HuH-7.5 (cell line): ENCODE results near the gene TMEM87B.
"Not testable (repeated sequence)": the region's sequence is repeated elsewhere in the genome, so short reads cannot be mapped to it uniquely, and the experiment has no call there.

ENCODE experiments used
- DNase-seq: peaks from one replicate; pipeline ENCODE4 v3.0.0; 2011; ENCODE audit warnings: low spot score

Gene TMEM87B

GRCh38 chr2:112033600-112033999 is 21.5 kb upstream of the TMEM87B start:
- DNase-seq, result no peak

- DNase-seq, result no peak
Measured at GRCh38 chr2:112034924-112035323, 20.1 kb upstream of the TMEM87B start.

GRCh38 chr2:112035786-112036185 is 19.3 kb upstream of the TMEM87B start:
- no peak for DNase-seq

GRCh38 chr2:112039556-112039955 is 15.5 kb upstream of the TMEM87B start:
- not testable (repeated sequence) for DNase-seq

GRCh38 chr2:112040066-112040465 is 15.0 kb upstream of the TMEM87B start:
- not testable (repeated sequence) for DNase-seq

- DNase-seq, result not testable (repeated sequence)
Measured at GRCh38 chr2:112041460-112041859, 13.6 kb upstream of the TMEM87B start.

- no peak for DNase-seq
Measured at GRCh38 chr2:112045446-112046014, 9.5 kb upstream of the TMEM87B start.

- no peak for DNase-seq
Measured at GRCh38 chr2:112046231-112046630, 8.8 kb upstream of the TMEM87B start.

- DNase-seq, result no peak
Measured at GRCh38 chr2:112047537-112048235, 7.4 kb upstream of the TMEM87B start.

GRCh38 chr2:112048236-112048592 is 6.9 kb upstream of the TMEM87B start:
- no peak for DNase-seq

GRCh38 chr2:112048887-112049286 is 6.2 kb upstream of the TMEM87B start:
- peak; percentile 29 for DNase-seq

GRCh38 chr2:112050316-112050715 is 4.8 kb upstream of the TMEM87B start:
- no peak for DNase-seq

- DNase-seq, result peak; percentile 82
Measured at GRCh38 chr2:112053917-112054846, 887 bp upstream of the TMEM87B start.

- peak; percentile 43 for DNase-seq
Measured at GRCh38 chr2:112055730-112056625, 909 bp downstream of the TMEM87B start.

GRCh38 chr2:112056626-112056987 is 1.5 kb downstream of the TMEM87B start:
- DNase-seq, result no peak

GRCh38 chr2:112059671-112060070 is 4.6 kb downstream of the TMEM87B start:
- no peak for DNase-seq

- DNase-seq, result no peak
Measured at GRCh38 chr2:112061299-112061698, 6.2 kb downstream of the TMEM87B start.

- DNase-seq, result no peak
Measured at GRCh38 chr2:112061840-112062239, 6.8 kb downstream of the TMEM87B start.

GRCh38 chr2:112062894-112063293 is 7.8 kb downstream of the TMEM87B start:
- DNase-seq, result no peak

- no peak for DNase-seq
Measured at GRCh38 chr2:112065486-112065885, 10.4 kb downstream of the TMEM87B start.

- DNase-seq, result no peak
Measured at GRCh38 chr2:112065966-112066365, 10.9 kb downstream of the TMEM87B start.

GRCh38 chr2:112069794-112070193 is 14.7 kb downstream of the TMEM87B start:
- not testable (repeated sequence) for DNase-seq
